GM21390 (cell line): Measurements from ENCODE around the gene RASGEF1C.
"Not testable (repeated sequence)": the region's sequence is repeated elsewhere in the genome, so short reads cannot be mapped to it uniquely, and the experiment has no call there.

Experiments
- ATAC-seq: cut with Tn5 transposase; IDR thresholded peaks from one replicate; pipeline ENCODE4 v1.9.1; 2021; ENCODE audit not compliant: unreplicated experiment

Gene RASGEF1C

GRCh38 chr5:180103487-180104167 lies 105.4 kb downstream of the RASGEF1C start:
- no peak for ATAC-seq

GRCh38 chr5:180102636-180103035 lies 106.4 kb downstream of the RASGEF1C start:
- no peak for ATAC-seq

GRCh38 chr5:180101451-180102105 lies 107.4 kb downstream of the RASGEF1C start:
- ATAC-seq: no peak

GRCh38 chr5:180100621-180101450 lies 108.2 kb downstream of the RASGEF1C start:
- no peak for ATAC-seq

- no peak for ATAC-seq
These were observed 109.0 kb downstream of the RASGEF1C start for GRCh38 chr5:180099733-180100611.

- ATAC-seq: no peak
These were observed 109.8 kb downstream of the RASGEF1C start for GRCh38 chr5:180098991-180099732.

- ATAC-seq: no peak
These were observed 110.5 kb downstream of the RASGEF1C start for GRCh38 chr5:180098526-180098925.

- ATAC-seq: no peak
These were observed 111.1 kb downstream of the RASGEF1C start for GRCh38 chr5:180097926-180098325.

GRCh38 chr5:180097163-180097894 lies 111.7 kb downstream of the RASGEF1C start:
- no peak for ATAC-seq

- ATAC-seq: no peak
These were observed 112.4 kb downstream of the RASGEF1C start for GRCh38 chr5:180096616-180097015.

GRCh38 chr5:180095545-180095944 lies 113.5 kb downstream of the RASGEF1C start:
- no peak for ATAC-seq

GRCh38 chr5:180093651-180094382 lies 115.2 kb downstream of the RASGEF1C start:
- no peak for ATAC-seq

GRCh38 chr5:180093241-180093640 lies 115.8 kb downstream of the RASGEF1C start:
- ATAC-seq: no peak

GRCh38 chr5:180090769-180091546 lies 118.1 kb downstream of the RASGEF1C start:
- ATAC-seq: no peak

GRCh38 chr5:180090098-180090768 lies 118.8 kb downstream of the RASGEF1C start:
- ATAC-seq: no peak

GRCh38 chr5:180089628-180090027 lies 119.4 kb downstream of the RASGEF1C start:
- ATAC-seq: not testable (repeated sequence)

- ATAC-seq: no peak
These were observed 120.5 kb downstream of the RASGEF1C start for GRCh38 chr5:180088561-180088960.
